Stimulated activated naive CD8-positive, alpha-beta T cell treated with anti-CD3 and anti-CD28 coated beads, Interleukin-15, Interleukin-2, amounts not matched to agents 100 U/mL and 50 U/mL, for 24 hours (primary cell): ENCODE data around the gene KLF8.

Experiments used
- ATAC-seq: fragments of 150-1000 bp; cut with Tn5 transposase; one replicate; pipeline ENCODE4 v1.10.0; 2021
- DNase-seq: peaks from one replicate; pipeline ENCODE4 v3.0.0; 2021

Gene KLF8

DNA sequence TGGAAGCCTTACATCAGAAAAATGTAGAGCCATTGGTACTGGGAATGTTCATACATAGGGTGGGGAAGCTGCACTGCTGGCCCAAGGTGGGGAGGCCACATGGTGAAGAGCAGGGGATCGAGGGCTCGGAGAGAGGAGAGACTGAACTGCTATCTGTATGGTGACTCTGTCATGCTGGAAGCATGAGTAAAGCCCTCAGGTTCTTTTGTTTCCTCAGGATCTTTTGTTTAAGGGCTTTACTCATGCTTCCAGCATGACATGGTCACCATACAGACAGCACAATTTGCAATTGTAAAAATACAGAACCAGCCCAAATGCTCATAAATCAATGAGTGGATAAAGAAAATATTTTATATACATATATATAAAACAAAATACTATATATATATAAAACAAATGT is 78.4 kb downstream of the KLF8 start:
- DNase-seq (no peak), ATAC-seq (no peak)

DNA sequence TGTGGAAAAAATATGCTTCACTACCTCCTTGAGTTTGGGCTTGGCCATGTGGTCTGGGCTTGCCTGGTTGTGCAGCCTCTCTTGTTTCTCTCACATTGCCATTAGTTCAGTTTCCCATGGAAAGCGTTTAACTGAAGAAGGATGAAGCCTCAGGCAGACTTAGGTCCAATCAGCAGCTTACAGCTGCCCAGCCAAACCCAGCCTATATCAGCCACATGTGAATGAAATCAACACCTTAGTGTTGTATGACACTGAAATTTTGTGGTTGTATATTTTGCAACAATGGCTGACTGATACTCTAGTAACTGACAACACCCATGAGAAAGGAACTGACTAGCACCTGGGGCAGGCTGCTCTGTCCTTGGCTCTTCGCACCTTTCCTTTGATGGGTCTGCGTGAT is 81.2 kb downstream of the KLF8 start:
- ATAC-seq (no peak), DNase-seq (no peak)

DNA sequence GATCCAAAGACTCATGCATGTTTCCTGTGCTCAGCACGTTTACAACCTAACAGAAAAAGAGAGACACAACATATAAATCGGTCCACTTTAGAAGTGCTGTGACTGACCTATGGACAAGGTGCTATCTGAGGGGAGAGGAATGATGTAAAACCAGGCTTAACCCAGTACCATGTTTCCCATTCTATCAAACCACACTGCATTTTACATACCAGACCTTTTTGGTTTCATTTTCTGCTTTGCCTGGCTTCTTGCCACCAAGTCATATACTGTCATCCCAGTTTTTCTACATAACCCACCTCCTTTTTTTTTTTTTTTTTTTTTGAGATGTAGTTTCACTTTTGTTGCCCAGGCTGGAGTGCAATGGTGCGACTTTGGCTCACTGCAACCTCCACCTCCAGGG is 82.2 kb downstream of the KLF8 start:
- ATAC-seq (no peak), DNase-seq (peak; percentile 3)

DNA sequence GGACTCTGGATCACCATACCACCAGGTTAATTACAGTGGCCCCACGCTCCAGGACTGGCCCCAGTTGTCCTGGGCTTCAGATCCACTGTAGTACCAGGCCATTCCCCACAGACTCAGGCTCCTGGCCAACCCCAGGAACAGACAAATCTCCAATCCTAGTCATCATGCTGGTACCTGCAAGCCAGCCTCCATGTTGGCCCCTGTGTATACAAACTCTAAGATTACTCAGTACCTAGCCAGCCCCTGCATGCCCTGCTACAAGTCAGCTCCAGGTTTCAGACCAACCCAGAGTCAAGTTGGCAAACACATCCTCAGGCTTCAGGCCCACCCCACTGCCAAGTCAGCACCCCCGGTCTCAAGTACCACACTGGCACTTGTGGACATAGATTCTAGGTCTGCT is 85.9 kb downstream of the KLF8 start:
- DNase-seq (no peak), ATAC-seq (no peak)

DNA sequence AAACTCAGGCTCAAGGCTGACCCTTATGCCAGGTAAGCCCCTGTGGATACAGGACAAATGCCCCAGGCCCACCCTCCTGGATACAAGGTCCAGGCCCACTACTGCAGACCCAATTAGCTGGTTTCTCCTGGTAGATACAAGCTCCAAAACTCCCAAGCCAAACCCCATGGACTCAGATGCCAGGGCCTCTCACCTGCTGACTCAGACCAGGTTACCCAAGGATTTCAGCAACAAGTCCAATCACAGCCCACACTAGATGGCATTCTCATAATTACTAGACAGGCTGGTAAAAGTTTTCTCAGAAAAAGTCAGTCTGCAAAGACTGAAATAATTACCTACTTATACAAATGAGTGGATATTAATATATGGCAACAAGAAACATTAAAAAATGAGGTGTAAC is 87.0 kb downstream of the KLF8 start:
- DNase-seq (no peak), ATAC-seq (no peak)
